ENCODE data around the gene SEZ6L. TPM values are rescaled to one million over a fixed set of nuclear protein-coding genes. Genes with fewer than 3 reads are reported as not detected.

Gene SEZ6L
- polyA plus RNA-seq, 2 of the 4 experiments (the other 2 are of a cell fraction): not detected

DNA sequence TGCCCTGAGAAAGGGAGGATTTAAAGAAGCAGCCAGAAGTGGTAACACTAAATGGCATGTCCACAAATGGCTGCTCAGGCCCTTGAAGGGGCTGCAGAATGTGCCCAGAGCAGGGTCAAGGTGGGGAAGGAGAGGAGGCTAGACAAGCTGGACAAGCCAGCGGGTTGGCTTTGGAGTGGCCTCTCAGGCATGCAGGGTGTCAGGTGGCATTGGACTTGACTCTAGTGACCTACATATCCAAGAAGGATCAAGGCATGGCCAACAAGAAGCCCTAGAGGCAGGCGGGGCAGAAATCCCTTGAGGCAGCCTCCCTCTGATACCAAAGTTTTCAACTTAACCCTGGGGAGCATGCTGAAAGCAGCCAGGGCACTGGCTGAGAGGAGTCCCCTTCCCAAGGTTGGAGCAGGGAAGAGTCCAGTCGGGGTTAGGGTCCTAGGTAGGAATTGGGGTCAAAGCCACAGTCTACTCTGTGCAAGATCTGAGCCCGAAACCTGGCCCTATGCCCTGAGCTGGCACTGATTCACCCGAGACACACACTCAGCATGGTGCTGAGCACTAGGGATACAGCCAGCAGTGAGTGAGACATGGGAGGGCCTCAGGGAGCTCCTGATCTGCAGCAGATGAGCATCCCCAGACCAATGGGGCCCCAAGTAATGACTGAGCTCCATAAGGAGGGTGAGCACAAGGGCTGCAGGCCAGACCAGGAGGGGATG, 164.0 kb downstream of the SEZ6L start:
- H3K4me3 ChIP-seq: no peak overlapping the region
- ChIA-PET POLR2A (no interaction called here), CTCF (interaction anchor here (1.4 to 3.1 kb wide), 3 partner anchors 12 to 26 kb away, joined by 4 to 27 read pairs (median 5); no protein-coding TSS in a partner anchor)
- 3% methylated on average over 5 of the region's 5 CpGs for WGBS (ENCODE audit: missing lambda C conversion rate)
- FAIRE-seq: no peak
- H3K4me1 ChIP-seq: no peaks in the 10 kb centered on the region
- no peak for DNase-seq (ENCODE audit: low read depth in 1 of 2, low spot score in 1 of 2)
- TF ChIP-seq, protein P1, sequence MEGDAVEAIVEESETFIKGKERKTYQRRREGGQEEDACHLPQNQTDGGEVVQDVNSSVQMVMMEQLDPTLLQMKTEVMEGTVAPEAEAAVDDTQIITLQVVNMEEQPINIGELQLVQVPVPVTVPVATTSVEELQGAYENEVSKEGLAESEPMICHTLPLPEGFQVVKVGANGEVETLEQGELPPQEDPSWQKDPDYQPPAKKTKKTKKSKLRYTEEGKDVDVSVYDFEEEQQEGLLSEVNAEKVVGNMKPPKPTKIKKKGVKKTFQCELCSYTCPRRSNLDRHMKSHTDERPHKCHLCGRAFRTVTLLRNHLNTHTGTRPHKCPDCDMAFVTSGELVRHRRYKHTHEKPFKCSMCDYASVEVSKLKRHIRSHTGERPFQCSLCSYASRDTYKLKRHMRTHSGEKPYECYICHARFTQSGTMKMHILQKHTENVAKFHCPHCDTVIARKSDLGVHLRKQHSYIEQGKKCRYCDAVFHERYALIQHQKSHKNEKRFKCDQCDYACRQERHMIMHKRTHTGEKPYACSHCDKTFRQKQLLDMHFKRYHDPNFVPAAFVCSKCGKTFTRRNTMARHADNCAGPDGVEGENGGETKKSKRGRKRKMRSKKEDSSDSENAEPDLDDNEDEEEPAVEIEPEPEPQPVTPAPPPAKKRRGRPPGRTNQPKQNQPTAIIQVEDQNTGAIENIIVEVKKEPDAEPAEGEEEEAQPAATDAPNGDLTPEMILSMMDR (IDR thresholded peaks at IDR 0.05): no peak
- TF ChIP-seq JUN (IDR thresholded peaks at IDR 0.05) (no peak), HEYL (CRISPR knock-in tag; IDR thresholded peaks at IDR 0.05) (no peak)
- no peaks in the 10 kb centered on the region for H3K9me3 ChIP-seq
- no peak overlapping the region for H3K4me2 ChIP-seq
- H3K27ac ChIP-seq: no peak overlapping the region
- ATAC-seq: no peak

DNA sequence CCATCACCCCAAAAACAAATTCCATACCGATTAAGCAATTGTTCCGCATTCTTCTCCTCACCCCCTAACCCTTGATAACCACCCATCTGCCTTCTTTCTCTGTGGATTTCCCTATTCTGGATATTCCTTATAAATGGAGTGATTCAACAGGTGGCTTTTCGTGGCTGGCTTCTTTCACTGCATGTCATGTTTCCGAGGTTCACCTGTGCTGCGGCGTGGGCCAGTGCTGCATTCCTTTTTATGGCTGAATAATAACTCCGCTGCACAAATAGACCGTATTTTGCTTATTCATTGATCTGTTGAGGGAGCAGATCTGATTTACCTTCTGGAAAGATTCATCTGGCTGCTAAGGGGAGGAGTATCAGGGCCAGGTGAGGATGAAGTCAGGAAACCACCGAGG, 165.0 kb downstream of the SEZ6L start:
- FAIRE-seq (no peak), ATAC-seq (no peak), DNase-seq (ENCODE audit: low read depth in 1 of 2, low spot score in 1 of 2) (no peak)
- Histone ChIP-seq H3K4me1 (no peaks in the 10 kb centered on the region), H3K27ac (no peak overlapping the region), H3K4me2 (no peak overlapping the region), H3K4me3 (no peak overlapping the region), H3K9me3 (no peaks in the 10 kb centered on the region)
- TF ChIP-seq ZC3H11A (IDR thresholded peaks at IDR 0.05) (no peak), EHF (CRISPR knock-in tag; IDR thresholded peaks at IDR 0.05) (no peak), MAFK (IDR thresholded peaks at IDR 0.05; ENCODE audit: partially characterized antibody) (no peak)
- TF ChIP-seq, protein P2, sequence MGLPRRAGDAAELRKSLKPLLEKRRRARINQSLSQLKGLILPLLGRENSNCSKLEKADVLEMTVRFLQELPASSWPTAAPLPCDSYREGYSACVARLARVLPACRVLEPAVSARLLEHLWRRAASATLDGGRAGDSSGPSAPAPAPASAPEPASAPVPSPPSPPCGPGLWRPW (IDR thresholded peaks at IDR 0.05): no peak
- WGBS (ENCODE audit: missing lambda C conversion rate): 11% methylated on average over 9 of the region's 9 CpGs
- ChIA-PET POLR2A (no interaction called here), CTCF (interaction anchor here (0.9 to 1.8 kb wide), 2 partner anchors 13 to 561 kb away, joined by 3 to 5 read pairs; no protein-coding TSS in a partner anchor)

DNA sequence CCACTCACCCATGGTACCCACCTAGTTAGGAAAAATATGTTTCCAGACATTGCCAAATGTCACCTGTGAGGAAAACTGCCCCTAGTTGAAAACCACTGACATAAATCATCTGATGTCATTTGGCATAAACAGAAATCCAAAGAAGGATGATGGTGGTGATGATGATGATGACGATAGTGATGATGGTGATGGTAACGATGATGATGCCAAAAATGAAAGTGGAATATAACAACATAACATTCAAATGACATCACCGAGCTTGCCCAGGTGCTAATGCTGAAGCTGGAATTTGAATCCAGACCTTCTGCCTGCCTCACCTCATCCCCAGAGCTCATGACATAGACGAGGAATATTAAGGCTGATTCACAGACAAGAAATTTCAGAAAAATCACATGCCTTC, 167.5 kb downstream of the SEZ6L start:
- ChIA-PET CTCF (interaction anchor here (1.3 kb wide), 1 partner anchor 24 kb away, joined by 4 read pairs; no protein-coding TSS in a partner anchor), POLR2A (no interaction called here)
- no peak for ATAC-seq
- no peak overlapping the region for H3K4me3 ChIP-seq
- WGBS (ENCODE audit: missing lambda C conversion rate): 18% methylated on average over 4 of the region's 4 CpGs
- no peak for TF ChIP-seq HOXB13 (CRISPR knock-in tag; IDR thresholded peaks at IDR 0.05; ENCODE audit: low read depth)
- TF ChIP-seq KDM1A (IDR thresholded peaks at IDR 0.05; ENCODE audit: low read depth): no peak
- TF ChIP-seq ESRRA (IDR thresholded peaks at IDR 0.05; ENCODE audit: borderline replicate concordance, low read length): no peak
- TF ChIP-seq CEBPB (IDR thresholded peaks at IDR 0.05): no peak
- TF ChIP-seq MYC (IDR thresholded peaks at IDR 0.05; ENCODE audit: borderline replicate concordance, low read length): no peak
- no peak for TF ChIP-seq SMC3 (IDR thresholded peaks at IDR 0.05)
- TF ChIP-seq, protein P3, sequence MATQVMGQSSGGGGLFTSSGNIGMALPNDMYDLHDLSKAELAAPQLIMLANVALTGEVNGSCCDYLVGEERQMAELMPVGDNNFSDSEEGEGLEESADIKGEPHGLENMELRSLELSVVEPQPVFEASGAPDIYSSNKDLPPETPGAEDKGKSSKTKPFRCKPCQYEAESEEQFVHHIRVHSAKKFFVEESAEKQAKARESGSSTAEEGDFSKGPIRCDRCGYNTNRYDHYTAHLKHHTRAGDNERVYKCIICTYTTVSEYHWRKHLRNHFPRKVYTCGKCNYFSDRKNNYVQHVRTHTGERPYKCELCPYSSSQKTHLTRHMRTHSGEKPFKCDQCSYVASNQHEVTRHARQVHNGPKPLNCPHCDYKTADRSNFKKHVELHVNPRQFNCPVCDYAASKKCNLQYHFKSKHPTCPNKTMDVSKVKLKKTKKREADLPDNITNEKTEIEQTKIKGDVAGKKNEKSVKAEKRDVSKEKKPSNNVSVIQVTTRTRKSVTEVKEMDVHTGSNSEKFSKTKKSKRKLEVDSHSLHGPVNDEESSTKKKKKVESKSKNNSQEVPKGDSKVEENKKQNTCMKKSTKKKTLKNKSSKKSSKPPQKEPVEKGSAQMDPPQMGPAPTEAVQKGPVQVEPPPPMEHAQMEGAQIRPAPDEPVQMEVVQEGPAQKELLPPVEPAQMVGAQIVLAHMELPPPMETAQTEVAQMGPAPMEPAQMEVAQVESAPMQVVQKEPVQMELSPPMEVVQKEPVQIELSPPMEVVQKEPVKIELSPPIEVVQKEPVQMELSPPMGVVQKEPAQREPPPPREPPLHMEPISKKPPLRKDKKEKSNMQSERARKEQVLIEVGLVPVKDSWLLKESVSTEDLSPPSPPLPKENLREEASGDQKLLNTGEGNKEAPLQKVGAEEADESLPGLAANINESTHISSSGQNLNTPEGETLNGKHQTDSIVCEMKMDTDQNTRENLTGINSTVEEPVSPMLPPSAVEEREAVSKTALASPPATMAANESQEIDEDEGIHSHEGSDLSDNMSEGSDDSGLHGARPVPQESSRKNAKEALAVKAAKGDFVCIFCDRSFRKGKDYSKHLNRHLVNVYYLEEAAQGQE (IDR thresholded peaks at IDR 0.05): no peak
- no peak for TF ChIP-seq ZC3H11A (IDR thresholded peaks at IDR 0.05)
- TF ChIP-seq KDM5A (IDR thresholded peaks at IDR 0.05): no peak
- TF ChIP-seq, protein P1 (IDR thresholded peaks at IDR 0.05): no peak
- TF ChIP-seq EHF (CRISPR knock-in tag; IDR thresholded peaks at IDR 0.05): no peak
- TF ChIP-seq HDAC2 (IDR thresholded peaks at IDR 0.05): no peak
- TF ChIP-seq MAZ (IDR thresholded peaks at IDR 0.05; ENCODE audit: borderline replicate concordance, low read depth, low read length): no peak
- TF ChIP-seq FOSB (CRISPR knock-in tag; IDR thresholded peaks at IDR 0.05): no peak
- no peak for TF ChIP-seq CBX8 (IDR thresholded peaks at IDR 0.05)
- TF ChIP-seq RAD21 (conservative IDR thresholded peaks at IDR 0.05 in 1 of 2, IDR thresholded peaks at IDR 0.05 in 1 of 2): no peak
- no peak for TF ChIP-seq MAFK (IDR thresholded peaks at IDR 0.05; ENCODE audit: partially characterized antibody)
- no peak for TF ChIP-seq HOXA7 (CRISPR knock-in tag; IDR thresholded peaks at IDR 0.05)
- no peak for TF ChIP-seq ZSCAN20 (CRISPR knock-in tag; IDR thresholded peaks at IDR 0.05)
- no peaks in the 10 kb centered on the region for H3K4me1 ChIP-seq
- no peak overlapping the region for H3K27ac ChIP-seq
- H3K4me2 ChIP-seq: no peak overlapping the region
- DNase-seq (ENCODE audit: low read depth in 1 of 2, low spot score in 1 of 2): no peak
- H3K9me3 ChIP-seq: no peaks in the 10 kb centered on the region
- no peak for FAIRE-seq

Measured in A549 (cell line).